Measurements from ENCODE around the gene PWWP2B. TPM values are rescaled to one million over a fixed set of nuclear protein-coding genes. Genes with fewer than 3 reads are reported as not detected.

The PWWP2B gene
- total and polyA plus RNA-seq, 2 of the 8 experiments (the other 6 are each of a cell fraction or from before 2014, with no cell fraction given): 5.3 to 10.8 TPM

DNA sequence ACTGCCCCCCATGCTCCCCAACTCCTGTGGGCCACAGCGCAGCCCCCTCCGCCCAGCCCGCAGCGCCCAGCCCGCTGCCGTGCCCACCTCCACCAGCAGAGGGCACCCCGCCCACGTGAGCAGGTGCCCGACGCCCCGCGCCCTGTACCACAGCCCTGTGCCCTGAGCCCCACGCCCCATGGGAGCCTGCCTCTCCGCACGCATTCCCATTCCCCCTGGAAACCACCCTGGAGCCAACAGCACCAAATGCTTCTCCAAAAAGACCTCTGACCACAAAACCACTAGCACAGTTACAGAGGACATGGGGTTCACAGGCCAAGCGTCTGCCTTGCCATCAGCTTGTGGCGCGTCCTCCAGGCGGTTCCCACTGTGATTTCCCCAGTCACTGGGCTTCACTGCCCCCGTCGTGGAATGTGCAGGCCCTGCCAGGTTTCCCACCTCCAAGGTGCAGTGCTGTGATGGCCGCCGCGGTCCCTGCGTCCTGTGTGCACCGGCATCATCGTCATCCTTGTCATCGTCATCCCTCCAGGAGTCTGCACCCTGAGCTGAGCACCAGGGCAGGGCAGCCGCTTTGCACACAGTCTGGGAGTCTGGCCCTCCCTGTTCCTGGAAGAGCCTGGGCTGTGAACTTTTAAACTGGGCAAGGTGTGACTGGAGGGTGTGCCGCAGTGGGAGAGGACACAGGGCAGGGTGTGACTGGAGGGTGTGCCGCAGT is 61.7 kb downstream of the PWWP2B start (continued):
- TF ChIP-seq KDM5A (IDR thresholded peaks at IDR 0.05; ENCODE audit: low read length) (no peak), POLR2A (IDR thresholded peaks at IDR 0.05; ENCODE audit: control extremely low read depth in 1 of 2, low read depth in 2 of 2, low read length in 2 of 2) (no peak), SRF (IDR thresholded peaks at IDR 0.05; ENCODE audit: low read depth, low read length) (no peak), SUZ12 (IDR thresholded peaks at IDR 0.05; ENCODE audit: low read length) (no peak), NANOG (IDR thresholded peaks at IDR 0.05; ENCODE audit: insufficient read depth, low read depth, low read length, poor library complexity, severe bottlenecking) (no peak), EP300 (IDR thresholded peaks at IDR 0.05; ENCODE audit: borderline replicate concordance in 1 of 2, low read depth in 2 of 2, low read length in 2 of 2) (no peak), EZH2 (IDR thresholded peaks at IDR 0.05; ENCODE audit: low read depth, low read length, severe bottlenecking) (no peak), GTF2F1 (IDR thresholded peaks at IDR 0.05; ENCODE audit: borderline replicate concordance, low read depth, low read length) (no peak), CEBPB (IDR thresholded peaks at IDR 0.05; ENCODE audit: low read depth, low read length) (no peak), BRCA1 (IDR thresholded peaks at IDR 0.05; ENCODE audit: low read depth, low read length) (0 out of 2 replicates have a peak, but pooled peaks have one; percentile 18), SP1 (IDR thresholded peaks at IDR 0.05; ENCODE audit: low read depth, low read length) (no peak), SIN3A (conservative IDR thresholded peaks at IDR 0.05 in 1 of 2, IDR thresholded peaks at IDR 0.05 in 1 of 2; ENCODE audit: low read depth in 1 of 2, low read length in 2 of 2) (no peak), MAFK (IDR thresholded peaks at IDR 0.05; ENCODE audit: low read depth, low read length) (no peak), BCL11A (IDR thresholded peaks at IDR 0.05; ENCODE audit: low read depth in 2 of 2, low read length in 2 of 2) (no peak), PHF8 (conservative IDR thresholded peaks at IDR 0.05; ENCODE audit: low read depth, low read length) (no peak), CREB1 (IDR thresholded peaks at IDR 0.05) (peak; percentile 39; the same call in 1 of the 2 replicates), TAF1 (IDR thresholded peaks at IDR 0.05; ENCODE audit: low read depth, low read length) (no peak)
- TF ChIP-seq, protein P1, sequence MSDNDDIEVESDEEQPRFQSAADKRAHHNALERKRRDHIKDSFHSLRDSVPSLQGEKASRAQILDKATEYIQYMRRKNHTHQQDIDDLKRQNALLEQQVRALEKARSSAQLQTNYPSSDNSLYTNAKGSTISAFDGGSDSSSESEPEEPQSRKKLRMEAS (IDR thresholded peaks at IDR 0.05): peak; percentile 83

Data from H1 (cell line).